DOHH2 (cell line): ENCODE data around the gene KIAA0040.

ENCODE experiments used
- EZH2phosphoT487 ChIP-seq: fragments of 200-600 bp; sonication (generic); IDR thresholded peaks from 2 replicates; pipeline ENCODE4 v1.6.1; 2017; ENCODE audit warnings: borderline replicate concordance, mild to moderate bottlenecking, antibody characterized with exemption, low read length, moderate library complexity, mixed read lengths
- TF ChIP-seq, protein P1 (sequence below): fragments of 200-600 bp; sonication (generic); IDR thresholded peaks from one replicate; pipeline ENCODE4 v1.5.1; 2014; ENCODE audit warnings: antibody characterized with exemption, mild to moderate bottlenecking, low read depth, low read length; ENCODE audit not compliant: poor library complexity, severe bottlenecking

- TF ChIP-seq, protein P1, sequence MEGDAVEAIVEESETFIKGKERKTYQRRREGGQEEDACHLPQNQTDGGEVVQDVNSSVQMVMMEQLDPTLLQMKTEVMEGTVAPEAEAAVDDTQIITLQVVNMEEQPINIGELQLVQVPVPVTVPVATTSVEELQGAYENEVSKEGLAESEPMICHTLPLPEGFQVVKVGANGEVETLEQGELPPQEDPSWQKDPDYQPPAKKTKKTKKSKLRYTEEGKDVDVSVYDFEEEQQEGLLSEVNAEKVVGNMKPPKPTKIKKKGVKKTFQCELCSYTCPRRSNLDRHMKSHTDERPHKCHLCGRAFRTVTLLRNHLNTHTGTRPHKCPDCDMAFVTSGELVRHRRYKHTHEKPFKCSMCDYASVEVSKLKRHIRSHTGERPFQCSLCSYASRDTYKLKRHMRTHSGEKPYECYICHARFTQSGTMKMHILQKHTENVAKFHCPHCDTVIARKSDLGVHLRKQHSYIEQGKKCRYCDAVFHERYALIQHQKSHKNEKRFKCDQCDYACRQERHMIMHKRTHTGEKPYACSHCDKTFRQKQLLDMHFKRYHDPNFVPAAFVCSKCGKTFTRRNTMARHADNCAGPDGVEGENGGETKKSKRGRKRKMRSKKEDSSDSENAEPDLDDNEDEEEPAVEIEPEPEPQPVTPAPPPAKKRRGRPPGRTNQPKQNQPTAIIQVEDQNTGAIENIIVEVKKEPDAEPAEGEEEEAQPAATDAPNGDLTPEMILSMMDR: no peak
- TF ChIP-seq EZH2phosphoT487: no peak
Observed at GRCh38 chr1:175138579-175138978, 54.0 kb downstream of the KIAA0040 start.
